ENCODE results near the gene SYT2.
"Not testable (repeated sequence)": the region's sequence is repeated elsewhere in the genome, so short reads cannot be mapped to it uniquely, and the experiment has no call there.

Gene SYT2
- 0 reads per million in 4 donors for total RNA-seq

DNA sequence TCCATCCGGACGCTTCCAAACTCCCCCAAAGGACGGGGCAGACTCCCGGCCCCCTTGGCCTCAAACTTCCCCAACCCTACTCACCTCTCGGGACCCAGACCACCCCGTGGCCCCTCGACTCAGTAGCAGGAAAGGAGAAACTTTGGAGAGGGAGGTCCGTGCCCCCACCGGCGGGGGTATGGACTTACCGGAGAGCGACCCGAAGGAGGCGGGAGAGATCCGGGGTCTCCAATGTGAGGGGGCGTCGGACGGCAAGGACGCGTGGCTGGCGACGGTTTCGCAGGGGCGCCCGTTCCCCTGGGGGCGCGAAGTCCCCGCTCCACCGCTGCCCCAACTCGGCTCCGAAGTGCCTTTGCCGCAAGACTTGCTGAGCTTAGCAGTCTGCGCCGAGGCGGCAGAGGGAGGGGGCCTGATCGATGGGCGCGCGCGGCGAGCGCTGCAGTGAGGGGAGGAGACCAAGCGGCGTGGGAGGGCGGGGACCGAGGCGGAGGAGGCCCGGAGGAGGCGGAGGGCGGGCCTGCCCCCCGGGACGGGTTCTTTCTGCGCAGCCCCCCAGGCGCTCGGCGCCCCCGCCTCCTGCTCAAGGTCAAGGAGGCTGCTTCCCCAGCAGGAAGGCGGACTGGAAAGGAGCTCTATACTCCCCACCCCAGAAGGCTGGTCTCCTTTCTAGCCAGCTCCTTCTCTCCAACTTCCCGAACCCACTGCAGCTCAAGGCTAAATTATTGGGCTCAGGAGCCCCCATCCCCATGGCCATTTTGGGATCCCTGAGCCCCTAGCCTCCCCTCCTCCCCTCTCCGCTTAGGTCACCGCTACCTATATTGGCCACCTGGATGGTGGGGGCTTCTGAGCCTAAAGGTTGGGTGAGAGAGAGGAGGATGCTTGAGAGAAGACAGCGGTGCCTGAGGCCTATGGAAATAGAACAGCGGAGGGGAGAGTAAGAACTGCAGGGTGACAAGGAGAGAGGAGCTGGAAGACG, at the start of gene SYT2:
Gene SYT2 (minus strand): TSS at position 385 of the 976 bp plus-strand sequence. CDS start 104,682 bp downstream, outside the sequence.
- no peak for DNase-seq

DNA sequence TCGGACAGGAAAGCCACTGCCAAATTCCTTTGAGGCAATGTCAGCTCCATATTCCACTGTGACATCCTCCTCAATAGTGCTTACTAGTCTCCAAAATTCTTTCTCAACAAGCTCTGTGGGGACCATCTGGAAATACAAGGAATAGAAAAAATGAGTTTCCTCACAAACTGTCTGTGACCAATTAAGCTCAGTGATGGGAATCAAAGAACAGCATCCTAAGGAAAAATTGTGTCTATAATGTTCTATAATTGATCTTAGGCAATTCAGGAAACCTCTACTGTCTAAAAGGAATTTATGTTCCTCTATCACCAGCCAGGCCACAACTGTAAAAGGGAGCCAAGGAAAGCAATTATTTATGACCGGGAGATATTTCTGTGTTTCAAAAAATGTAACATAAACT, 46.1 kb upstream of the SYT2 start:
- no peak for DNase-seq

DNA sequence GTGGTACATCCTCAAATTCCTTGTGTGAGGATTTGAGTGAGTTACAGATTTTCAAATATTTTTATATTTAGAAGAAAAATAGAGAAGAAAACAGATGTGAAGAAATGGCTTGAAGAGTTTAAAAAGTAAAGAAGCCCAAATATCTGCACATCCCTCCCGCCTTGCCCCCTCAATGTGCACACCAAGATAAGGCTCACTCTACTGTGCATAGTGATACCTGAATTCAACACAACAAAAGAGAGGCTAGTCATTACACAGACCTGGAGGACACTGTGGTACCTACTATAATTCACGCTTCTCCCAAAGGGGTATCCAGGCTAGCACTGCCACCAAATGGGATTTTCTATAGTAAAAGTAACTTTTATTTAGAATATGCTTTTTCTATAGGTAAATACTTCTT, 44.0 kb upstream of the SYT2 start:
- DNase-seq: no peak

DNA sequence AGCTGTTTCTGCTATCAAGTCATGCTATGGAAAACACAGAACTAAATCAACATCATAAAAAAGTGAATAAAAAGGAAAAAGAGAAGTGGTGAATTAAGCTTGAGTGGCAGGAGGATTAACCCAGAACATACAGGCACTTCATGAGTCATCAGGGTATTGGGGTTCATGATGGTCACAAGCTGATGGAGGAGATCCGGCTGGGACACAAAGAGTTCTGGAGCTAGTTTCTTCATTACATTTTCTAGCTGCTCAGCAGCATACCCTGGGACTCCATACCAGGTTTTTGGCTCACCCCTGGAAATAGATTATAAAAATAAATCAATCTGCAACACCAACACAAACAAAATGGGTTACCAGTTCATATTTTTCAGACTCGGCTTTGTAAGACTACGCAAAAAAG, 42.5 kb upstream of the SYT2 start:
- no peak for DNase-seq

DNA sequence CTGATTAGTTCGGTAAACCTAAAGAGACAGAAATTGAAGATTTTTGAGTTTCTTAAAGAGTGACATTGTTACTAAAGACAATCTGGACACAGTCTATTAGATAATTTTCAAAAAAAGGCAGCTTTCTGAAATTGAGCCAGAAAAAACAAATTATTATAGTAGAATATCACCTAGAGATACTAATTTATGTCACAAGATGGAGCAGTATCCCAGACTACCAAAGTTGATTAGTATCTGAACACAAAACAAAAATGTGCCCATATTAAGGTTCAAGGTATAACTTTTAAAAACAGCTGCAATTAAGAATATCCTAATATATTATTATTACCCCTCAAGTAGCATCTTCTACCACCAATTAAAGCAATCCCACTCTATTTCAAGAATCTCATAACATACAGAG, 40.5 kb upstream of the SYT2 start:
- no peak for DNase-seq

DNA sequence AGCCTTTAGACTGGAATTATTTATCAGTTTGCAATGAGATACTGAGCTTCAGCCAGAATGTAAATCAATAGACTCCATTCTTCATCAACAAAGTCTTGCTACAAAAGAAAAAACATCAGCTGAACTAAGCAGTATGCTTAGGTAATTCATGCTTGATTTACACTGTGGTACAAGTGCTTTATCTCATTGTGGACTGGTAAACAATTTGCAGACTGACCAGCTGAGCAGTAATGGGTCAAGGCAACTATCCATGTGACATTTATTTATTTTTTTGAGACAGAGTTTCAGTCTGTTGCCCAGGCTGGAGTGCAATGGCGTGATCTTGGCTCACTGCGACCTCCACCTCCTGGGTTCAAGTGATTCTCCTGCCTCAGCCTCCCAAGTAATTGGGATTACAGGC, 39.8 kb upstream of the SYT2 start:
- DNase-seq: no peak

DNA sequence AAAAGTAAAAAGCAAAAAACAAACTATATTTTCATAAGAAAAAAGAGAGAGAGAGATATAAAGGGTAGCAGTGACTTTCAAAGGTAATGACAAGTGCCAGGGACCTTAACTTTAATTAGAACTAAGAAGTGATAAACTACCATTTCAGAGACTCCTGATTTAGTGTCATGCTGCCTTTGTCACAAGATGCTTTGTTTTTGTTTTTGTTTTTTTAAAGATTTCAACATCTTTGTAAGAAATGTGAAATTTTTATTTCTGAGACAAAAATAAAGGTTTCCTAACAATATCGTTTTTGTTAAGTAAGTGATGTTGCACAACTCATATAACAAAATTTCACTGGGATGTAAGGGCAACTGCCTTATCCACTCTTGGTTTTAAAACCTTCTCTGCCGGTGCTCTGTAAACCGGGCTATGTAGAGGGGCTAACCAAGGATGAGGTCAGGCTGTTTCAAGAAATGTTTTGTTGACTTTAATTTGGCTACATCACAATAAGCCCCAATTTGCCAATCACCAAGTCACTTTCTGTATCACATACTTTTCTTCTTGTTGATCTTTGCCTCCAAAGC, 35.2 kb upstream of the SYT2 start:
- DNase-seq: no peak

DNA sequence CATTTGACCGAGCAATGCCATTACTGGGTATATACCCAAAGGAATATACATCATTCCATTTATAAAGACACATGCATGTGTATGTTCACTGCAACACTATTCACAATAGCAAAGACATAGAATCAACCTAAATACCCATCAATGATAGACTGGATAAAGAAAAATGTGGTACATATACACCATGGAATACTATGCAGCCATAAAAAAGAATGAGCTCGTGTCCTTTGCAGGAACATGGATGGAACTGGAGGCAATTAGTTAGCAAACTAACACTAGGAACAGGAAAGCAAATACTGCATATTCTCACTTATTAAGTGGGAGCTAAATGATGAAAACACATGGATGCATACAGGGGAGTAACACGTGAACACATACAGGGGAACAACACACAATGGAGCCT, 34.5 kb upstream of the SYT2 start:
- DNase-seq: not testable (repeated sequence)

DNA sequence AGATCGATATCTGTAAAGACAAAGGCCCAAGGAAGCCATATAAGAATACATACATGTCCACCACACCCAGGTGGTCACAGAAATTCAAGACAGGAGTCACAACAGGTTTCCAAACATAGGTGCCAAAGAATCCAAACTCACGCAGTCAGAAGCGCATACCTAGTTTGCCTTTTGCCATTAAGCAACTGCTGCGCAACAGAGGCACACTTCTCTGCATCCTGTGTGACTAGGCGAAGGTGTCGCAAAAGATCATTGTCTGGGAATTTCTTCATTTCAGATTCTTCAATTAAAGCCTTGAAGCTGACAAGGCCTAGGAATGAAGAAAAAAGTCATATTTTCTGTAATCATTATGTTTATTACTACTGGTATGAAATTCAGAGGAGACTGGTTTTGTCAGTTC, 32.2 kb upstream of the SYT2 start:
- DNase-seq: no peak

DNA sequence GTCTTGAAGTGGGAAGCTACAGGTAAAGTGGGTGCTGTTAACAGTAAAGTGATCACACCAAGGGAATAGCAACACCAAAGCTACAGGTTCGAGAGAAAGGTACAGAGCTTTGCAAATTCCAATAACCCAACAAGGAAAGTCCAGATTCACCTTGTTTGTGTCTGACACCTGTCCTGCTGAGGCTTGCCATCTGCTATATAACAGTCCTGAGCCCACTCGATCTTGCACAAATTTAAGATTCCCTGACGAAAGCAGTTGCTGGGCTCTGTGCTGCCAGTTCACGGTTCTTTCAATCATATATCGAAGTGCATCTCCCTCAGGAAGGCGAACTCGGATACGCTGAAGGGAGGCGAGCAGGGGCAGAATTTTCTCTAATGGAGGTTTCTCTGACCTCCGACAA, 23.0 kb upstream of the SYT2 start:
- no peak for DNase-seq

DNA sequence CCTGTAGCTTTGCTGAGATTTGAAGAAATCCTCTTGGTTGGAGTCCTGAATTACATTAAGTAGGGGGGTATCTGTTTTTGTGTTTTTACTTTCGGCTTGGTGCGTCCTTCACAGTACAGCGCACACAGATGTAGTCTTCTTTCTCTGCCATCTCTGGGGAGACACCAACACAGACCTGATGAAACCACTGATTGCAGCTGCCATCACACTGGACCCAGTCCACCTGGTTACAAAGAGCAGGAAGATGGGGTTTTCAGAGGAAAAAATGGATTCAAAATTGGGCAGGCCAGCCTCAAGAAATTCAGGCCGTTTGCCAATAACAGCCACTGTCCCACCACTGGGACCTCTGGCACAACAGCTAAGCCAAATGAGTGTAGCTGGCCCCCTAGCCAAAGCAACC, 18.7 kb upstream of the SYT2 start:
- no peak for DNase-seq

DNA sequence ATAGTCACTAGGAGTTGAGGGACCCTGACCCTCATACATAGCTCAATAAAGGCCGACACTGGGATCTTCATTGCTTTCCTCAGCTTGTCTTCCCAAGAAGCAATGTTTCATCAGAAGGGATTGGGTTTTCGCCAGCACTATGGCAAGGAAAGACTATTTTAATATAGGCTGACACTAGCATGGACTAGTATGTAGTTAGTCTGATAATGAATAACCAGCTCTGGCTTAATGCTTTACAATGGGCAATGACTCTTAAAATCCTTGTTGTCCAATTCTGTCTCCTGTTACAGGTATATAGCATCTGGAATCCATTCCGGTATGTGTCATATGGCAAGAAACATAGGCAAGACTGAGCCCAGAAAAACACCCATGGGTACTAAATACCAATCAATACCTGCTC, 15.3 kb upstream of the SYT2 start:
- no peak for DNase-seq

DNA sequence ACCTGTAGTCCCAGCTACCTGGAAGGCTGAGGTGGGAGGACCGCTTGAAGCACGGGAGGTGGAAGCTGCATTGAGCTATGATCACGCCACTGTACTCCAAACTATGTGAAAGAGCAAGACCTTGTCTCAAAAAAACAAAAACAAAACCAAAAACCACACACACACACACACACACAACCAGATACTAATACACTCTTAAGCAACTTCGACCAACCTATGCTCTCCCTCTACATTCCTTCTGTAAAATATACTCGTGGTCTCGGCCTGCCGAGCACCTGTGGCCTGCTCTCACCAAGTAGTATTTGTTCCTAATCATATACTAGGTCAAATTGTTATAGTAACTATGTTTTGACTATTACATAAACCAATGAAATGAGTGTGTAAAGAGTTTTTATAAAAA, 13.5 kb upstream of the SYT2 start:
- DNase-seq: no peak

DNA sequence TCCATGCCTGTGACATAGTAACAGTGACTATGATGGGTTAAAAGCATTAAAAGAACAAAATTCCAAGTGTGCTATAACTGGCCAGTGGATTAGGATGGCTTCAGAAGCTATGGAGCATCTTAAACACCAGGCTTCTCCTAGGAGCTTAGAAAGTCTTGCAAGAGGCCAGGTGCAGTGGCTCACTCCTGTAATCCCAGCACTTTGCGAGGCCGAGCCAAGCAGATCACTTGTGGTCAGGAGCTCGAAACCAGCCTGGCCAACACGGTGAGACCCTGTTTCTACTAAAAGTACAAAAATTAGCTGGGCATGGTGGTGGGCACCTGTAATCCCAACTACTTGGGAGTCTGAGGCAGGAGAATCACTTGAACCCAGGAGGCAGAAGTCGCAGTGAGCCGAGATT, 12.8 kb upstream of the SYT2 start:
- DNase-seq: not testable (repeated sequence)

DNA sequence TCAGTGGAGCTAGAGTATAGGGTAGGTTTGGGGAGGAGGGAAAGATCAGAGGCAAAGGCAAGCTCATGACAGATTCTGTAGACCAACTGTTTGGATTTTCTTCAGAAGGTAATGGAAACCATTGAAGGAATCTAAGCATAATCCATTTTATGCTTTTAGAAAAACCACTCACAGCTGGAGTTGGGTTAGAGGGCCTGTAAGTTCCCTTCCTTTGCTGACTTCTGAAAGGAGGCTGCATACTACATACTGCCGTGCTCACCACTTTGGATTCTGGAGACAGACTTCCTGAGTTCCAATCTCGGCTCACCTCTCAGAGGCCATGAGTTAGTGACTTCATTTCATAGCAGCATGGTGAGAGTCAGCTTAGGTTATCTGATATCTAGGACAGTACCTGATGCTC, 6.4 kb upstream of the SYT2 start:
- no peak for DNase-seq

DNA sequence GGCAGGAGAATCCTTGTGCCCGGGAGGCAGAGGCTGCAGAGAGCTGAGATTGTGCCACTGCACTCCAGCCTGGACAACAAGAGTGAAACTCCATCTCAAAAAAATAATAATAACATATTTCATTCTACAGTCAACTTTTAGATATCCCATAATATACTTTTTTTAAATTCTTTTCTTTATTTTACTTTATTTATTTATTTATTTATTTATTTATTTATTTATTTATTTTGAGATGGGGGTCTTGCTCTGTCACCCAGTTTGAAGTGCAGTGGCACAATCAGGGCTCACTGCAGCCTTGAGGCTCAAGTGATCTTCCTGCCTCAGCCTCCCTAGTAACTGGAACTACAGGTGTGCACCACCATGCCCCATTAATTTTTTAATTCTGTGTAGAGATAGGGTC, 3.9 kb upstream of the SYT2 start:
- DNase-seq: not testable (repeated sequence)

DNA sequence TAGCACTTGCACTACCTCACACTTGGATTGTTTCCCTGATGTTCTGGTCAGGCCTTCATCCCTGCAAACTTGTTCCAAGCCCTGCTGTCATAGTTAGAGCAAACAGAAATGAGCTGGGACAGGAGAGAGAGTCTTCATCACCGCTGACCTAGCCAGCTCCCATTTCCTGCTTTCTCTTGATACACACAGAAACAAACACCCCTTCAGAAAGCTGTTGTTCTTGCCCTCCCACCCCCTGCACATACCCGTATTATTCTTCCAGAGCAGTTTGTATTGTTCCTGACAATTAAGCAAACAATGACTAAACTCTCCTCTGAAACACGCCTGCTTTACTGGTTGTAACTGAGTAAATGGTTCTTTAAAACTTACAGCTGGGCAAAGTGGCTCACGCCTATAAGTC, 2.9 kb upstream of the SYT2 start:
- DNase-seq: no peak

DNA sequence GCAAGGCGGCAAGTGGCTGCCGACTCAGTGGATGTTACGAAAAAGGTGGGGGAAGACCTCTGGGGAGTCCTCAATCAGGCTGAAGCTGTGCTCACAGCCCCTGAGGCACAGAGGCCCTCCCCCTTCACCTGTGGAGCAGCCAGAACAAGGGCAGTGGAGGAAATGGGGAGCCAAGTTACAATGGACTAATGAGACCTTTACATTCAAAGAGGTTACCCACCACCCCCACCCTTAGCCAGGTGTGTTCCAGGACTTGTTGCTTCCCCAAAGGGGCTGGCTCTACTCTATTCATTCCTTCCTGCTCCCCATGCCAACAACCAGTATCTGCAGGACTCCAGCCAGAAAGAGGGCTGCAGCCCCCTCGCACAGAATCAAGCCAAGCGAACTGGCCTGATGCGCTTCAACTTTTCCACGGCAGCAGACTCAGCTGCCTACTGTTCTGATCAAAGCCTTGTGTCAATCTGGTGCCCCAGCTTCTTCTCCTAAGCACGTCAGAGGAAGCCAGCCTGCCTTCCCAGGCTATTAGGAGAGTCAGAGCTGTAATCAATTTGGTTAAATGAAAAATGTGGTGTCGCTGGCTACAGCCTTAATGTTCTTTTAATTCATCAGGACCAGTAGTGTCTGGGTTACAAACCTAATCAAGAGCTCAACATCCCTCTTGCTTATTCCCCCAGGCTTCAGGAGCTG, 1.8 kb upstream of the SYT2 start:
- DNase-seq: no peak

DNA sequence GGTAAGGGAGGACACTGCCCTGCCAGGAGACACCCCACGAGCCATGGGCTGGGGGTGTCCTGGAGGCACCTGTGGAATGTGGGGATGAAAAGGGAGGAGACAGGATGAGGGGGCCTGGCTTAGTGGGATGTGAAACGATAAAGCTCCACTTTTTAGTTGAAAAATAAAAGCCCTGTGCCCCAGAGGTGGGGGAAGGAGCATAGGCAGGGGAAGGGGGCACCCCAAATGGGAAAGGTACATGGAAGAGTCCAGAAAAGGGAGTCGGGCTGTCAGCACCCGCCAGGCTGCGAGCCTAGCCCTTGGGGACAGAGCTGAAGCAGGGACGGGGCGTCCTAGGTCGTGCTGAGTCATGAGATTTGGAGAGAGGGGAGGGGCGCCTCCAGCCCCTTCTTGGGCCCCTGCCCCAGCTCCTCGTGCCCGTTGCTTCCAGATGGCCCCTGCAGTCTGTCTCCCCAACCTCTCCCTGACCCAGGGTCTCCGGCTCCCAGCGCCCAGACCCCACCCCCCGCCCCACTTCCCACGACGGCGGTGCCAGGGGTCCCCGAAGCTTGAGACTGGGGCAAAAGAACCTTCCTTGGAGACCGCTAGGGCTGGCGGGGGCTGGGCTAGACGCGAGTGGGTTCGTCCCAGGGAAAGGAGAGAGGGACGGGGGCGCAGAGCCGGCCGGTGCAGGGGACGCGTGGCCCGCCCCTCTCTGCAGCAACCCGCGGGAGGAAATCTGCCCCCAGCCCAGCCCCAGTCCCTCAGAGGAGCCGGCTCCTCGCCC, 795 bp downstream of the SYT2 start:
- no peak for DNase-seq

DNA sequence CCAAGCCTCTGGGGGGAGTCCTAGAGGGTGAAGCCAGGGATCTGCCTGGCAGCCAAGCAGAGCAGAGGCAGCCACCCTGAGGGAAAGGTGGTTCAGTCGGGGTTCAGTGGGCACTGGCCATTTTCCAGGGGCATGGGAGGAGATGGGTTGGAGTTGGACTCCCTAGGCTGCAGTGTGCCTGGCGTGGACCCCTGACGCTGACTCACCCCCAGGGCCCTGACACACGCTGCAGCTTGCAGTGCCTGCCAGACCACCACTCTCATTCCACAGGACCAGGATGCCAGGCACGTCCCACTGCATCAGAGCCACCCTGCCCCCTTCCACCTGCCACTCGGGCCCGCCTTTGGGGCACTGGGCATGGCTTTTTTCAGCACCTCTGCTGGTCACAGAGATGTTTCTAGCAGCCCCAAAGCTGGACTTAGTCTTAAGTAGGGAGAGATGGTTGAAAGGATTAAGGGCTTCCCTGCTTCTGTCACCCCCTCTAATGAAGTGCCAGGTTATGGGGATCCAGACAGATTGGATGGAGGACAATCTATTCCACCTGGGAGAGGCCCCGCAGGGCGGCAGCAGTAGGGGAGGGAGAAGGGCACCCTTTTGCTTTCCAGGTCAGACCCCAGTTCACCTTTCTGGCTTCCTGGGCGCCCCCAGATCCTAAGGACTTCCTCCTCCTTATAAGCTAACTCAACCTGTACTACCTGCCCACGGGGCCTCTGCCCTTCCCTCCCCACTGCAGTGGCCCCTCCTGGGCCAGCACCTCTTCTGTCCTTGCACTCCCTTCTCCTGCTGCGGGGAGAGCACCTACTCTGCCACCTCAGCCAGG, 1.6 kb downstream of the SYT2 start:
- DNase-seq: no peak

DNA sequence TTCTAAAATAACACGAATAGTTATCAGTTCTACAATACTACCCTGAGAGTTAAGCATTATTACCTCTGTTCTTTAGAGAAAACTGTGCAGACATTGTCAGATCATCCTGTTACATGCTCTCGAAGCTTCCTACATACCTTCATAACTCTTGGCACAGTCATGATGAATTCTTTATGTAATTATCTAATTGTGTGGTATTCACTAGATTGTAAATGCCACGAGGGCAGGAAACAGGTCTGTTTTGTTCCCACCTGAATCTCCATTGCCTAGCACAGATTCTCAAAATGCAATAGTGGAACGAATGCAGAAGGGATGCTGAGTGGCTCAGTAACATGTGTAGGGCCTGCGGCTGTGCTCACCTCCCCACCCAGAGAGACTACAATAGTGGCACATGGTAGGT, 3.4 kb downstream of the SYT2 start:
- DNase-seq: no peak

DNA sequence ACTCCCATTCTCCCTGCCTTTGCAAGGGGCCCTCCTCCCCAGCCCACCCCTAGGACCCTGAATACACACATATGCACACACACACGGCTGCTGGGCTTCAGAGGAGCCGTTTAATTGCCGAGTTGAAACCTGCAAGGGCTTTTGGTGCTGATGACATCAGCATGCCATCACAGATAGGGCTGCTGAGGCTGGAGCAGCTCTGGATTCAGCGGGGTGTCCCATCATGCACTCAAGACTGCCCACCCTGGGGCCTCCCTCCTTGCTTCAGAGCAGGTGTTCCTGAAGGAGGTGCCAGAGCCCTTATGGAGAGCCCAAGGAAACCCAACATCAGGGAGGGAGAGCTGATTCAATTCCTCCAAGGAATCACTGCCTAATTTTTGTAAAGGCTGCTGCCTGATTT, 5.7 kb downstream of the SYT2 start:
- DNase-seq: no peak
